ENCODE data around the gene KDM4C. TPM values are rescaled to one million over a fixed set of nuclear protein-coding genes. Genes with fewer than 3 reads are reported as not detected.

Gene KDM4C
- polyA plus RNA-seq, 1 donor (not counting 4 experiments of a cell fraction or from before 2014, with no cell fraction given): 17.2 TPM

DNA sequence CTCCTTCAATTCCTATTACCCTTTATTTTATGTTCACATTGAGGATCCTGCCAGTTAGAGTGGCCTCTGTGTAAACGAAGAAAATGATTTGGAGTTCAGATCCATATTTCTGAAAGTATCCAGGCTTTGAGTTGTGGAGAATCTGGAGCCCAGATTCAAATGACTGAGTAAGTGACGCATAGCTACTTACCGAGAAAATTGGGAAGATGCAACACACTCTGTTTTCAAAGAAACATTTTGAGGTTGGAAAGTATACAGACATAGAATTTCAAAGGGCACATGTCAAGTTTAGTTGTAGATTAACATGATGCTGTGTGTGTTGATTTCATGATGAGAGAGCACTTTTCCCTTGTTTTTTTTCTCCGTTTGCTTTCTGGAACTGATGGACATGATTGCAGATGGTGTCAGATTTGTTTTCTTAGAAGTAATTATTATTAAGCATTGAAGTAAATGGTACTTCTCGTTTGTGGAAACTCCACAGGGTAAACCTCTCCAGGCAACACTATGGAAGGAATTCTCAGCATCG, 148.1 kb downstream of the KDM4C start:
- dilution Hi-C loops (cut with MboI; ENCODE audit: extremely low pct_ligation_motif_present, low sequenced_read_pairs): no loop called here
- H3K9me3 ChIP-seq (ENCODE audit: control insufficient read depth, low read depth, low read length): no peaks in the 10 kb centered on the region
- no peaks in the 10 kb centered on the region for H3K27me3 ChIP-seq (ENCODE audit: control insufficient read depth, extremely low read depth, insufficient read depth, low read length)
- no peaks in the 10 kb centered on the region for H3K9me1 ChIP-seq (ENCODE audit: control insufficient read depth, extremely low read depth, insufficient read depth, low read length)
- H3K4me3 ChIP-seq (ENCODE audit: control insufficient read depth in 2 of 3, extremely low read depth in 1 of 3, insufficient read depth in 2 of 3, low read depth in 1 of 3, low read length in 3 of 3): no peak overlapping the region
- TF ChIP-seq EZH2 (IDR thresholded peaks at IDR 0.05; ENCODE audit: low read length): no peak
- TF ChIP-seq CTCF (optimal IDR thresholded peaks at IDR 0.05 in 1 of 3, IDR thresholded peaks at IDR 0.05 in 1 of 3, conservative IDR thresholded peaks at IDR 0.05 in 1 of 3; ENCODE audit: extremely low read depth in 1 of 3, insufficient read depth in 2 of 3, low read length in 3 of 3): no peak
- H3K4me2 ChIP-seq (ENCODE audit: control insufficient read depth, extremely low read depth, insufficient read depth, low read depth, low read length): no peak overlapping the region
- H2AFZ ChIP-seq (ENCODE audit: control insufficient read depth, low read length): no peak overlapping the region
- peaks cover 9% of the 10 kb centered on the region for H3K4me1 ChIP-seq (ENCODE audit: control insufficient read depth, extremely low read depth, insufficient read depth, low read length)
- no peak overlapping the region for H3K9ac ChIP-seq (ENCODE audit: control insufficient read depth, extremely low read depth, insufficient read depth, low read length)
- H3K79me2 ChIP-seq (ENCODE audit: control insufficient read depth, insufficient read depth, low read length): no peaks in the 10 kb centered on the region
- H3K36me3 ChIP-seq (ENCODE audit: control insufficient read depth in 2 of 2, extremely low read depth in 1 of 2, insufficient read depth in 2 of 2, low read length in 2 of 2): peaks cover 0 to 2% of the 10 kb centered on the region in 2 experiments
- H4K20me1 ChIP-seq (ENCODE audit: control insufficient read depth, extremely low read depth, insufficient read depth, low read length): no peaks in the 10 kb centered on the region
- no peak overlapping the region for H3K27ac ChIP-seq (ENCODE audit: control insufficient read depth, insufficient read depth, low read length)
- DNase-seq (ENCODE audit: low read depth, low spot score) (no peak), FAIRE-seq (no peak)

DNA sequence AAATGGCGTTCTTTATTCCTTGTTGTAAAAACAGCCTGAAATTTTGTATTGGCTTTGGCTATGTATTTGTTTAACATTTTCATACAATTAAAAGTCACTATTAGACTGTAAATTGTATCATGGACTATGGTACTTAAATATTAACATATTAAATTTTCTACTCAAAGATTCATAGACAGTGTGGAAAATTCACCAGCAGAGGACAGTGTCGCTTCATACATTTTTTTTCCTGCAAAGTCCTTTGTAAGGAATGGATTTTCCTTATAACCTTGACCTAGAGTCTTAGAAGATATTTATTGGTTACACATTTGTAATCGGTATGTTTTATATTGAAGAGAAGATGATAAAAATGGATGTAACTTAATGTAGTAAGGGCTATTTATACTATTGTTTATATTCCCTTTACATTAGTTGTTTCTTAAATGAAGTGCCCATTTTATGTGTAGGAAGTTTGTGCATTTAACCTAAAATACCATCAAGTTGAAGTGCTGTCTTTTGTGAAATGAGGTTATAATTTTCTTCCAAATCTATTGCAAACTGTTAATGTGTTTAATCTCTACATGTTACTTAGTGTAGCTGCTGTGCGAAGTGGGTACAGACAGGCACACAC, 150.1 kb downstream of the KDM4C start:
- FAIRE-seq (no peak), DNase-seq (ENCODE audit: low read depth, low spot score) (no peak)
- Histone ChIP-seq H3K9me3 (ENCODE audit: control insufficient read depth, low read depth, low read length) (no peaks in the 10 kb centered on the region), H3K4me1 (ENCODE audit: control insufficient read depth, extremely low read depth, insufficient read depth, low read length) (peaks cover 2% of the 10 kb centered on the region), H3K36me3 (ENCODE audit: control insufficient read depth in 2 of 2, extremely low read depth in 1 of 2, insufficient read depth in 2 of 2, low read length in 2 of 2) (peaks cover 0 to 2% of the 10 kb centered on the region in 2 experiments), H3K9ac (ENCODE audit: control insufficient read depth, extremely low read depth, insufficient read depth, low read length) (no peak overlapping the region), H2AFZ (ENCODE audit: control insufficient read depth, low read length) (no peak overlapping the region), H3K27me3 (ENCODE audit: control insufficient read depth, extremely low read depth, insufficient read depth, low read length) (no peaks in the 10 kb centered on the region), H4K20me1 (ENCODE audit: control insufficient read depth, extremely low read depth, insufficient read depth, low read length) (no peaks in the 10 kb centered on the region), H3K27ac (ENCODE audit: control insufficient read depth, insufficient read depth, low read length) (no peak overlapping the region), H3K4me2 (ENCODE audit: control insufficient read depth, extremely low read depth, insufficient read depth, low read depth, low read length) (no peak overlapping the region), H3K4me3 (ENCODE audit: control insufficient read depth in 2 of 3, extremely low read depth in 1 of 3, insufficient read depth in 2 of 3, low read depth in 1 of 3, low read length in 3 of 3) (no peak overlapping the region), H3K9me1 (ENCODE audit: control insufficient read depth, extremely low read depth, insufficient read depth, low read length) (no peaks in the 10 kb centered on the region), H3K79me2 (ENCODE audit: control insufficient read depth, insufficient read depth, low read length) (no peaks in the 10 kb centered on the region)
- dilution Hi-C loops (cut with MboI; ENCODE audit: extremely low pct_ligation_motif_present, low sequenced_read_pairs): no loop called here
- TF ChIP-seq EZH2 (IDR thresholded peaks at IDR 0.05; ENCODE audit: low read length) (no peak), CTCF (optimal IDR thresholded peaks at IDR 0.05 in 1 of 3, IDR thresholded peaks at IDR 0.05 in 1 of 3, conservative IDR thresholded peaks at IDR 0.05 in 1 of 3; ENCODE audit: extremely low read depth in 1 of 3, insufficient read depth in 2 of 3, low read length in 3 of 3) (peak in 2 of 3 experiments; percentile 42 to 48)
